ENCODE data around the gene TNPO2.

TNPO2 gene

DNA sequence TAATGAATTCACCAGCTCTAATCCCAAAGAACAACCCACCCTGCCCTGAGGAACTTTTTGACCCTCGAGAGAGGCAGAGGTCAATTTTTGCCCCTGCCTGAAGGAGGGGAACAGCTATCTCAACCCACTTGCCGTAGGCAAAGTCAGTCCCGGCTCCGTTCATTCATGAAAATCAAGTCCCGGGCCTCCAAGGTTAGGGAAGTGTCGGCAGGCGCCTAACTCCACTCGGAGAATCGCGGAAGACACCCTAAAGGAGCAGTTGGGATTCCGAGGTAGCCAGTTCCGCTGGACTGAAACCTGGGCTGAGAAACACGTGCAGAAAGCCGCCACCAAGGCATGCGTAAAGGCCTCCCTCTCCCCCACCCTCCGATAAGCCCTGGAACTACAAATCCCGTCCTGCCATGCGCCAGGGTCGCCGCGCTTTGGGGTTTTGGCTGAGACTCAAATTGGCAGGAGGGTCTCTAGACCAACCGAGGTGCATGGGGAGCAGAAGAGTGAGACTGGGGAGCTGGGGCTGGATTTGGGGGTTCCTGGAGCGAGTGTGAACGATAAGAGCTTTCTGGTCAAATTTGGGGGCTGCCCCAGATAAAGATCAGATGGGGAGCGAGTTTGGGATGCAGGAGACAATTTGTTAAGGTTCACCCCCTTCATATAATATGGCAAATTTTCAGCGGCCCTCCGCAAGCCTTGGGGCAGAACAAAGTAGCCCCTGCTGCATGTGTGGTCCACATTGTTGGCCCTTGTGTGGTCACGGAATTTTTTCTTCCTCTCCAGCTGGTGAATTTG is at the start of gene TNPO2:
Gene TNPO2 (minus strand): TSS at position 292 of the 786 bp plus-strand sequence. CDS start 2,955 bp downstream, outside the sequence.
- DNase-seq = peak; percentile 54 to 59

DNA sequence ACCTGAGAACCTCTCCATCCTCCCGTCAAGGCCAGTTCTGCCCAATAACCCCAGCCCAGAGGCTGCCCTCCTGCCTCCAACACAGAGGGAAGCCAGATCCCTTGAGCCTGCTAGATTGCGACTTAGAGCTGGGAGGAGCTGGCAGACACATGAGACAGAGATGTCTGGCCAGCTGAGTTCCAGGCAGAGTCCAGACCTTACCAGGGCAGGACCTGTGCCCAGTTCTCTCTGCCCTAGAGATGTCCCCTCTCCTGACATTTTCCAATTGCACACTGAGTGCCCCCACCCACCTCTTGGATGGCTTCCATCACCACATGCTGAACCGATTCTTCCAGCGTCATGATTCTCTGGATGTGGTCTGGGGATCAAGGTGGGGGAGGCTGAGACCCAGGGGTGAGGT is 48.6 kb upstream of the TNPO2 start:
- no peak for DNase-seq

DNA sequence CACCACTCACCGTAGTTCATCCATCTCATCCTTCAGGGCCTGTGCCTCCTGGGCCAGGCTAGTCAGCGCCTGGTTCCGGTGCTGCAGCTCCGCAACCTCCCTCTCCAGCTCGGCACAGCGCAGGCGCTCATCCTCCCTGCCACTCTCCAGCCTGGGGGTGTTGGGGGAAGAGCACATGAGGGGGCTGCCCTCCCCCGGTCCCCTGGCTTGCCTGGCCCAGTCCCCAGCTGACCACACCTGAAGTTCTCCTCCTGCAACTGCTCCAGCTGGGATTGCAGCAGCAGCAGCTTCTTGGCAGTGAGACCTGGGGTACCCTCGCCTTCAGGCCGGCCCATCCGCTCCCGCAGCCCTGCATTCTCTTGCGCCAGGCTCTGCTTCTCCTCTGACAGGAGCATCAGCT is 47.2 kb upstream of the TNPO2 start:
- no peak for DNase-seq

DNA sequence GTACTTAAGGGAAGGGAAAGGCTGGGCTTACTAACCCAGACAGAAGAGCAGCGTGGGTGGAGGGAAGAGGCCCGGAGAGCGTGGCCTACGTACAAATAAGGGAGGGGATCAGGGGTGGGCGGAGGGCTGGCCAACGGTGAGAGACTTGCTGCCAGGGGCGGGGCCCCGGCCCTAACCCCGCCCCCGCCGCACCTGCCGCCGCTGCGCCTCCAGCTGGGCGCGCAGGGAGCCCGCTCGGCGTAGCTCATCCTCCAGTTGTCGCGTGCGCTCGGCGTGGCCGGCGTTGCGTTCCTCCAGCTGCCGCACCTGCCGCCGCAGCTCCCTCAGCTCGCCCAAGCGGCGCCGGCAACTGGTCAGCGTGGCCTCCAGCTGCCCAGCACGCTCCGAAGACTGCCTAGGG is 46.0 kb upstream of the TNPO2 start:
- DNase-seq = no peak

DNA sequence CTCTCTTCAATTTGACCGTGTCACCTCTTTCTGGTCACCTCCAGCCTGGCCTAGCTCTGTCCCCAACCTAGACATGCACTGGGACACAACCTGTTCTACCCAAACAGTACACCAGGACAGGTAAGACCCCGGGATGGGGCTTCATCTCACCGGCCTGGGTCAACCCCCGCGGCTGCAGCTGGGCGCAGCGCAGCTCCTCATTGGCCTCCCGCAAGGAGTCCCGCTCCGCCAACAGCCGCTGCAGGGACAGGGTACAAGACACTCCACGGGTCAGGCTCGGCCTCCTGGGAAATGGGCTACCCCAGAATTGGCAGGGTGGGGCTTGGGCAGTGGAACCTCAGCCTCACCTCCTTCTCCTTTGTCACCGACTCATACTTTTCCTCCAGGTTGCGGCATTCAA is 43.9 kb upstream of the TNPO2 start:
- DNase-seq = no peak

DNA sequence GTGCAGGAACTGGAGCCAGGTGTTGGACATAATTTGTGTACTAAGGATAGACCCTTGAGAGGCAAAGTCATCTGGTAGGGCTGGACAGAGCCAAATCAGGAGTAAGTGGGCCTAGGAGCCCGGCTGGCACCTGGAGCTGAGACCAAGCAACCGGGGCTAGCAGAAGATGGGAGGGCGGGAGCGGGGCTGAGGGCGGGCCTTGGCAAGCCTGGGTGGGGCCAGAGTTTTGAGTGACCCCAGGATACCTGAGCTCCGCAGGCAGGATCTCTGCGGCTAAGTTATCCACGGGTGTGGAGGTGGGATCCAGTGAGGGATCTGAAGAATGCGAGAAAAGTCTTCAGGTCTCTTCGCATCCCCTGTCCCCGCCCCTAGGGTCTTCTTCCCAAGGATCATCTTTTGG is 43.4 kb upstream of the TNPO2 start:
- no peak for DNase-seq

DNA sequence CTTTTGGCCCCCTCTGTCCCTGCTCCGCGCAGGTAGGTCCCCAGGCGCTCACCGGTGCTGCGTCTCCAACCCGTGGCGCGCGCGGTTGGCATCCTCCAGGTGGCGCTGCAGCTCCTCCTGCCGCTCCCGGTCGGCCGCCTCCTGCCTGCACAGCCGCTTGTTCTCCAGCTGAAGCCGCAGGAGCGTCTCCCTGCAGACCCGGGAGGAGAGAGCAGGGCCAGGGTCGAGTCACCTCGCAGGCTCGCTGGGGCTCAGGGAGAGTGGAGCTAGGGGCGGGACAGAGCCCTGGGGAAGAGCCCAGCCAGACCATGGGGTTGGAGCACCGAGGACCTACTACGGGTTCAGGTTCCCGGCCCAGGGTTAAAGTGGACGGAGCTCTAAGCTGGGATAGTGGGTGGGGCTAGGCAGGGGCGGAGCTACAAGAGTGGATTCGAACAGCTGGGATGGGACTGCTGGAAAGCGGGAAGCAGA is 42.4 kb upstream of the TNPO2 start:
- DNase-seq = peak; percentile 71 to 75

DNA sequence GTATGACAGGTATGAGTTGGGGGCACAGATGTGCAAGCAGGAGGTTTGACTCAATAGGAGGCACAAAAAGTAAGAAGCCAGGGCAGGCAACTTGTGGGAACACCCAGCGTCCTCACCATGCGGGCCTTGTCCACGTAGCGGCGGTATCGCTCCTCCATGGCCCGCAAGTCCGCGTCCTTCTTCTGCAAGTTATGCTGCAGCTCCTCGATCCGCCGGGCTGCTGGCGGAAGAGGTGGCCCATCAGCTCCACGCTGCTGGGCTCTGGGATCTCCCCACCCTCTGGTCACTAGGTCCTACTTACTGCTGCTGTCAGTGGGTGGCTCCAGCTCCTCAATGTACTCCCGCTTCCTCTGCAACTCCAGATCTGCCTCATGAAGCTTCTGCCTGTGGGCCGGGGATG is 41.0 kb upstream of the TNPO2 start:
- no peak for DNase-seq

DNA sequence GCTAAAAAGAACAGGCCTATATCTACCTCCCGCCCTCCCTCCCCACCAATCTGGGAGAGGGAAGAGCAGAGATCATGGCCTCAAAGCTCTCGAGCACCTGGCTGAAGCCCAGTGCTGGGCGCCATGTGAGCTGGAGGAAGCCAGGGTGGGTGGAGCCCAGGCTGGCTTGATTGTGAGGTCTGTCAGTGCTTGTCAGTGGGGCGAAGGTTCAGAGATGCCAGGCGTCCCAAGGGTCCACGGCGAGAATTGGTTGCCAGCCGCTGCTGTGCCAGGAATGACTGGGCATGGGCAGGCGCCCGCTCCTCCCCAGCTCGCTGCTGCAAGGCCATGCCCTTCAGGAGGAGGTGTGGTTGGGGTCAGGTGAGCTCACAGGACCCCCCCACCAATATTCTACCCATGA is 39.4 kb upstream of the TNPO2 start:
- DNase-seq = no peak

DNA sequence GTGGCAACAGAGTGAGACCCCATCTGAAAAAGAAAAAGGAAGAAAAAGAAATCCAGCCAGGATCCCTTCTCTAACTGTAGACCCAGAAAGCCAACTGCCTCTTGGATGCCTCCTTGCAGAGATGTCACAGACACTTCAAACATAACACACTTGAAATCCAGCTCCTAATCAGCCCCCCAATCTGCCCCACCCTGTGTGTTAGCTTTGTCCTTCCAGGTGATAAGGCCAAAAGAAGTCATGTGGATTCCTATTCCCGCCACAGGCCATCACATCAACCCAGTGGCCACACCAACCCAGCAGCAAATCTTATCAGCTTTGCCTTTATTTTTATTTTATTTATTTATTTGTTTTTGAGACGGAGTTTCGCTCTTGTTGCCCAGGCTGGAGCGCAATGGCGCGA is 36.0 kb upstream of the TNPO2 start:
- DNase-seq = no peak

DNA sequence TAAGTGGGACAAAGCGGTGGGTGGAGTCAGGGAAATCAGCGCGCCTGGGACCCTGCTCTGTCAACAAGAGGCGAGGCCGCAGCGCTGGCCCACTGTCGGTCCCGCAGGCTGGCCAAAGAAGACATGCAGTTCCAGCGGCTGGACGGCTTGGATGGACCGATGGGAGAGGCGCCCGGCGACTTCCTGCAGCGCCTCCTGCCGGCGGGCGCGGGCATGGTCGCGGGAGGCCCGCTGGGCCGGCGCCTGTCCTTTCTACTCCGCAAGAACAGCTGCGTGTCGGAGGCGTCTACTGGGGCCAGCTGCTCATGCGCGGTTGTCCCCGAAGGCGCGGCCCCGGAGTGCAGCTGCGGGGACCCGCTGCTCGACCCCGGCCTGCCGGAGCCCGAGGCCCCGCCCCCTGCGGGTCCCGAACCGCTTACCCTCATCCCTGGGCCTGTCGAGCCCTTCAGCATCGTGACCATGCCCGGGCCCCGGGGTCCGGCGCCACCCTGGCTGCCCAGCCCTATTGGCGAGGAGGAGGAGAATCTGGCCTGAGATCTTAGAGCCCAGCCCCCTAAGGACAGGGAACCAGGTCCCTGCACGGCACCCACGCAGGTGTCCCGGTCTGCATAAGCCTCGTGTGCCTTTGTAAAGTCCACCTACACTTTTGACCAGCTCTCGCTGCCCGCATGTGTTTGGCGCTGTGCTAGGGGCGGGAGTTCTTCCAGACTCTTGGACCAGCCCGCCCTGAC is 34.0 kb upstream of the TNPO2 start:
- DNase-seq = peak in 1 of 2 experiments; percentile 4

DNA sequence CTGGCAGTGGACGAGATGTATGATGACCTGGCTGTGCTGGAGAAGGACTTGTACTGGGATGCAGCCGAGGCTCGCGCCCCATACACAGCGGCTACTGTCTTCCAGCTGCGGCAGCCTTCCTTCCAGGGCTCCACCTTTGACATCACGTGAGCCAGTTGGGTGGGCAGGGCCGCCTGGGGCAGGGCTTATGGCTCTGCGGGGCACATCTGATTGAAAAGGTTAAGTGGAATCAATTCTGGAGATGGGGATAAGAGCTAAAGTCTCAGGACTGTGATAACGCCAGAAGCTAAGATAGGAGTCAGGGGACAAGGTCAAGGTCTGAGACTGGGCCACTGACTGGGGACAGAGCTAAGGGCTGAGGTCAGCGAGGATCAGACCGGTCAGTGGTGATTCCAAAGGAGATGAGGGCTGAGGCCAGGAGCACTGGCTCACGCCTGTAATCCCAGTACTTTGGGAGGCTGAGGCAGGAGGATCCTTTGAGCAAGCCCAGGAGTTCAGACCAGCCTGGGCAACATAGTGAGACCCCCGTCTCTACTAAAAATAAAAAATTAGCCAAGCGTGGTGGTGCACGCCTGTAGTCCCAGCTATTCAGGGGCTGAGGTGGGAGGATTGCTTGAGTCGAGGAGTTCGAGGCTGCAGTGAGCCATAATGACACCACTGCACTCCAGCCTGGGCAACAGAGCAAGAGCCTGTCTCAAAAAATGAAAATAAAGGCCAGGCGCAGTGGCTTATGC is 32.6 kb upstream of the TNPO2 start:
- DNase-seq = no peak

DNA sequence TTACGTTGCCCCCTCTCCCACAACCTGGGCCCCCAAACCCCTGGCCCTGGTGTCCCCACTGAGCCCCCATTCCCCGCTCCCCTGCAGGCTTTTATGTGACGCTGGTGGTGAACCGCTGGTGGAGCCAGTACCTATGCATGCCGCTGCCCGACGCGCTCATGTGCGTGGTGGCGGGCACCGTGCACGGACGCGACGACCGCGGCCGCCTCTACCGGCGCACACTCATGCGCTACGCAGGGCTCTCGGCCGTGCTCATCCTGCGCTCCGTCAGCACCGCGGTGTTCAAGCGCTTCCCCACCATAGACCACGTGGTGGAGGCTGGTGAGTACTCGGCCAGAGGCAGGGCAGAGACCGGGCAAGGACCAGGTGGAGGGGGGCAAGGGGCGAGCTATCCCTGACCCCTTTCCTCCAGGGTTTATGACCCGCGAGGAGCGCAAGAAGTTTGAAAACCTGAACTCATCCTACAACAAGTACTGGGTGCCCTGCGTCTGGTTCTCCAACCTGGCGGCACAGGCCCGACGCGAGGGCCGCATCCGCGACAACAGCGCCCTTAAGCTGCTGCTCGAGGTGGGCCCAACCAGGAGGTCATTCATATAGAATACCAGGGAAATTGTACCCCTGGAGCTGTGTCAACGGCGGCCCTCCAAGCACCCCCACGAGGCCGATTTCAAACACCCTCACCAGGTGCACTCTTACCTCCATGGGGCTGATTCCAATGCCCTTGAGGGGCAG is 30.9 kb upstream of the TNPO2 start:
- no peak for DNase-seq

DNA sequence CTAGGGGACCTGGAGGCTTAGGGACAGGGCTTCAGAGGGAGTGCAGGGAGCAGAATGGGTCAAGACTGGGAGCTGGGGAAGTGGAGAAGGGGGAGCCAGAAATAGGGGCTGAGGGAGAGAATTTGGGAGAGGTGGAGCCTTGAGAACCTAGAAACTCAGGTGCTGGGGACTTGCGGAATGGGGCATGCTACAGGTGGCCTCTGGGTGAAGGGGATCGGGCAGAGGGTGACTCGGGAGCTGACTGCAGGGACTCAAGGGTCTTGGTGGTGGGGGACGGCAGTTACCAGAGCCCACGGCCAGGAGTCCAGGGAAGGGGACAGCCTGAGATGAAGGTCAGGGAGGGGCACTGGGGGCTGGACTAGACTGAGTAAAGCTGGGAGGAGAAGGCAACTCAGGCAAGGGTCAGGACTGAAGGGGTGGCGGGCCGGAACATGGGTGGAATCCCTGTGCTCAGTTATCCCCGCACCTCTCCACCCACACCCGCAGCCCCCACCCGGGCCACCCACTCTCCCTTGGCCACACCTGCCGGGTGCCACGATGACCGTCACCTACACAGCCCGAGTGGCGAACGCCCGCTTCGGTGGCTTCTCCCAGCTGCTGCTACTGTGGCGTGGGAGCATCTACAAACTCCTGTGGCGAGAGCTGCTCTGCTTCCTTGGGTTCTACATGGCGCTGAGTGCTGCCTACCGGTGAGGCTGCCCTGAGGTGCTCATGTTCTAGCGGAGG is 28.5 kb upstream of the TNPO2 start:
- DNase-seq = no peak

DNA sequence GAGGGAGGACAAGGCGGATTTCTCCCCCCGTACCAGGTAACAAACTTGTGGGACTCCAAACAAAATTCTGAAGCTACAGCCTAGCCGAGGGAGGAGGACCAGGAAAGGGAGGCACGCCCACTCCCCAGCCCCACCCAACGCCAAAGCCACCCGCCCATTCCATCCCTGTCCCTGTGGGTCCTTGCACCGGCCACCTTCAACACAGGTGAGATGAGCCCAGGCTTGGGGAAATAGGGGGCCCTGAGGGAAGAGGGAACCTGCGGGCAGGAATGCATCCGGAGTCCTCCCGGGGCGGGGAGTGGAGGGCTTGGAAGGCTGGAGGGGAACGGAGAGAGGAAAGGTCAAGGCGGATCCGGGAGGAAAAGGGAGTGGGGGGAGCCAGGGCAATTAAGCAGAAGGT is 27.9 kb upstream of the TNPO2 start, which contains the start of gene BEST2:
Gene BEST2 (plus strand): TSS at position 157 of the 400 bp plus-strand sequence. CDS start 802 bp downstream, outside the sequence.
- DNase-seq = no peak

DNA sequence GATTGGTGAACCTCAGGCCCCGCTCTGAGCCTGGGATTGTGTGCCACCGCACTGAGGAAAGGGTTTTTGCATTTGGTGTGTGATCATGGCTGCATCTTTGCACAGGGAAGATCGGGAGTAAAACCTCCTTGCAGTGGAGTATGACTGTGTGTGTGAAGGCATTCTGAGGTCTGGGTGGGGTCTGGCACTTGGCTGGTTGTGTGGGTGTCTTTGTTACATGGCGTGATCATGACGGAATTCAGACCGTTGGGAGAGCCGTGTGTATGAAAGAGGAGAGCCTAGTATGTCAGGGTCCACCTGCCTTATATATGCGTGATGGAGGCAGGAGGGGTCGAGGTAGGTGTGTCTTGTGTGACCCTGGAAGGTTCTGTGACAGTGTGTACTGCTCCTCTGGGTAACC is 27.1 kb upstream of the TNPO2 start:
- DNase-seq = no peak

DNA sequence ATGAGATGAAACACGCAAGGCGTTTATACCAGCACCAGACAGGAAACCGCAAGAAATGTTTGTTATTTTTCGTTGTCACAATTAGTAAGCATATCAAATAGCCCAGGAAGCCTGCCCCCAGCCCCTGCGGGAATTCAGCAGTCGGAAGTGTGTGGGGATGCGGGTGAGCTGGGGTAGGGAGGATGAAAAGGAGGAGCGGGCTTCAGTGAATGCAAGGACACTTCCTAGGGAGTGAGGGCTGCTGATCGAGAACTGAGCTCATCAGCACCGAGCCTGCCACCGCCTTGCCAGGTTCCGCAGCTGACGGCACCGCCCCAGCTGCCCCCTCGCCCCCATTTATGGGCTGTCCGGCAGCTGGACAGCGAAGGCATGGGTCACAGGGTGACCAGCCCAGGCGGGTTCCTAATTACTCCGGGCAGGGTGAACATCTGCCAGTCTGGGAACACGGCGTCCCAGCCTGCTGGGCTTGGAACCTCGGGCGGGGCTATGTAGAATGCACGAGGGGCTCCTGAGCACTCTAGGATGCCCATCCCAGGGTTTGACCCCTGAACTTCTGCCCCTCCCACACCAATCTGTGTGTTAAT is 26.3 kb upstream of the TNPO2 start:
- no peak for DNase-seq

DNA sequence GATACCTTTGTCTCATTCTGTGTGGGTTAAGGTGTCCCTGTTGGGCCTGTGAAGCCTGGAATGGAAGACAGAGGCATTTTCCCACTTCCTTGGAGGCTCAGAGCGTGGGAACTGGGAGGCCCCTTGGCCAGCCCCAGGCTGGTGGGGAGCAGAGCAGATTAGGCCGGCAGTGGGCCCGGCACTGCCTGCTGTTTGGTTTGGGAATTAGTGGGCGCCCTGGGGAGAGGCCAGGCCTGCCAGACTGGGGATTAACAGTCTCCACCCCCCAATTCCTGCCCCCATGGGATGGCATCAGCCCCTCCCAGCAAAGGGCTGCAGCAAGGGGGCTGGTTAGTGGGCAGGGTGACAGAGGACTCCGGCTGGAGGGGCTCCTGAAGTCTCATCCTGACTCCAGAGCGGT is 24.8 kb upstream of the TNPO2 start:
- DNase-seq = no peak

DNA sequence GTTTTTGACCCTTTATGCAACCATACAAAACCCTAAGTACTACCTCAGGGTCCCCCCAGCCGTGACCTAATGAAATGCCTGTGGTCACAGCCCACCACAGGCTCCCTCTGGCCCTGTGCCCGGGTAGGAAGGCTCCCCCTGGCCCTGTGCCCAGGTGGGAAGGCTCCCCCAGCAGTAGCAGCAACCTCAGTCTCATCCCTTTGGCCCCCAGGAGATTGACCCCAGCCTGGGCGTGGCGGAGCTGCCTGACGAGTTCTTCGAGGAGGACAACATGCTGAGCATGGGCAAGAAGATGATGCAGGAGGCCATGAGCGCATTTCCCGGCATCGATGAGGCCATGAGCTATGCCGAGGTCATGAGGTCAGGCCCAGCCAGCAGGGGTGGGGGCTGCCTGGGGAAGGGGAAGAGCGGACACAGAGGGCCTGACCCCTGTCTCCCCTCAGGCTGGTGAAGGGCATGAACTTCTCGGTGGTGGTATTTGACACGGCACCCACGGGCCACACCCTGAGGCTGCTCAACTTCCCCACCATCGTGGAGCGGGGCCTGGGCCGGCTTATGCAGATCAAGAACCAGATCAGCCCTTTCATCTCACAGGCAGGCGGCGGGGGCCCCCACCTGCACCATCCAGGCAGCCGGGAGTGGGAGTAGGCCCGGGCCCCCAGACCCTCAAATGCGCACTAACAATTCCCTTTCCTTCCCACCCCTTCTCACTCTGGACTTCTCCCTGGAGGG is 21.6 kb upstream of the TNPO2 start:
- no peak for DNase-seq

DNA sequence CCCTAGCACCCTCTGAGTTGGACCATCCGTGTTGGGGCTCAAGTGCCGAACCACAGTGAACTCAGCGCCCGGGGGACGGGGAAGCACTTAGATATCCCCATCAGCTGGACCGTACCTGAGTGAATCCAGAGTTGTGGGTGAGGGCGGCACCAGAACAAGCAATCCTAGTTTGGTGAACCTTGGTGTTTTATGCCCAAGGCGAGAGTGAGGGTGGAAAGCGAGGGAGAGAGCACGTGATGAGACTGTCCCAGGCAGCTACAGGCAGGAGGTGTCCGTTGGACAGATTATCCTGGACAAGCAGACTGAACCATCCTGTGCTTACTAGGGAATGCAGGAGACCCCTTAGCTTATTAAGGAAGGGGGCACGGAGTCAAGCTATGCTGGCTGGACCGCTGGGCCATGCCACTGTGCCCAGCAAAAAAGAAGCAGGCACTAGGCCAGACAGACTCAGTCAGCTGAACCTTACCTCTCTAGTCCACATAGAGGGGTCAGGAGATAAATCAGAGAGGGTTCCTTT is 14.2 kb upstream of the TNPO2 start:
- DNase-seq = no peak

Data from AML-193 (cell line).